ENCODE results near the gene FZR1.
"Not testable (repeated sequence)": the region's sequence is repeated elsewhere in the genome, so short reads cannot be mapped to it uniquely, and the experiment has no call there.

DNA sequence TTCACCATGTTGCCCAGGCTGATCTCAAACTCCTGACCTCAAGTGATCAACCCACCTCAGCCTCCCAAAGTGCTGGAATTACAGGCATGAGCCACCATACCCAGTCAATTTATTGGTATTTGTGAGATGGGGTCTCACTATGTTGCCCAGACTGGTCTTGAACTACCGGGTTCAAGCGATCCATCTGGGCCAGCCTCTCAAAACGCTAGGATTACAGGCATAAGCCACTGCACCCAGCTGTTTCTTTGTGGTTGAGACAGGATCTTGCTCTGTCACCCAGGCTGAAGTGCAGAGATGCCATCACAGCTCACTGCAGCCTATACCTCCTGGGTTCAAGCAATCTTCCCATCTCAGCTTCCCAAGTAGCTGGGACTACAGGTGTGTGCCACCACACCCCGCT lies 75.7 kb downstream of the FZR1 start:
- not testable (repeated sequence) for TF ChIP-seq POLR2A (IDR thresholded peaks at IDR 0.05)
- TF ChIP-seq, protein P1, sequence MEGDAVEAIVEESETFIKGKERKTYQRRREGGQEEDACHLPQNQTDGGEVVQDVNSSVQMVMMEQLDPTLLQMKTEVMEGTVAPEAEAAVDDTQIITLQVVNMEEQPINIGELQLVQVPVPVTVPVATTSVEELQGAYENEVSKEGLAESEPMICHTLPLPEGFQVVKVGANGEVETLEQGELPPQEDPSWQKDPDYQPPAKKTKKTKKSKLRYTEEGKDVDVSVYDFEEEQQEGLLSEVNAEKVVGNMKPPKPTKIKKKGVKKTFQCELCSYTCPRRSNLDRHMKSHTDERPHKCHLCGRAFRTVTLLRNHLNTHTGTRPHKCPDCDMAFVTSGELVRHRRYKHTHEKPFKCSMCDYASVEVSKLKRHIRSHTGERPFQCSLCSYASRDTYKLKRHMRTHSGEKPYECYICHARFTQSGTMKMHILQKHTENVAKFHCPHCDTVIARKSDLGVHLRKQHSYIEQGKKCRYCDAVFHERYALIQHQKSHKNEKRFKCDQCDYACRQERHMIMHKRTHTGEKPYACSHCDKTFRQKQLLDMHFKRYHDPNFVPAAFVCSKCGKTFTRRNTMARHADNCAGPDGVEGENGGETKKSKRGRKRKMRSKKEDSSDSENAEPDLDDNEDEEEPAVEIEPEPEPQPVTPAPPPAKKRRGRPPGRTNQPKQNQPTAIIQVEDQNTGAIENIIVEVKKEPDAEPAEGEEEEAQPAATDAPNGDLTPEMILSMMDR (IDR thresholded peaks at IDR 0.05 in 4 of 5, conservative IDR thresholded peaks at IDR 0.05 in 1 of 5), result not testable (repeated sequence)

Measured in gastrocnemius medialis (tissue), 4 donors.